H1 (cell line): ENCODE measurements around the gene PTPRT.

Source experiments
- POLR2A ChIP-seq, 2 experiments: IDR thresholded peaks; 1 replicate in 1 of 2; 2 replicates in 1 of 2; pipeline ENCODE4 v1.6.1; 2011; ENCODE audit warnings: low read depth in 2 of 2, low read length in 2 of 2, mild to moderate bottlenecking in 2 of 2; ENCODE audit errors: control extremely low read depth in 1 of 2
- RAD21 ChIP-seq, 2 experiments: IDR thresholded peaks in 1 of 2; conservative IDR thresholded peaks in 1 of 2; 2 replicates each; pipeline ENCODE4 v1.6.1; 2011; ENCODE audit warnings: low read depth in 2 of 2, low read length in 2 of 2, improper control_type of control experiment in 1 of 2, inconsistent platforms in 1 of 2, mild to moderate bottlenecking in 1 of 2, moderate library complexity in 1 of 2
- TBP ChIP-seq: IDR thresholded peaks from 2 replicates; pipeline ENCODE4 v1.6.1; 2011; ENCODE audit warnings: low read depth, low read length, improper control_type of control experiment
- TF ChIP-seq, protein P1 (sequence below), 3 experiments: IDR thresholded peaks; 1 replicate in 2 of 3; 2 replicates in 1 of 3; pipeline versions ENCODE4 v1.5.1 to v1.6.1; 2011; ENCODE audit warnings: low read length in 3 of 3, mild to moderate bottlenecking in 3 of 3, inconsistent platforms in 2 of 3, low read depth in 1 of 3, moderate library complexity in 1 of 3; ENCODE audit not compliant: insufficient read depth in 1 of 3; ENCODE audit errors: control extremely low read depth in 1 of 3

DNA sequence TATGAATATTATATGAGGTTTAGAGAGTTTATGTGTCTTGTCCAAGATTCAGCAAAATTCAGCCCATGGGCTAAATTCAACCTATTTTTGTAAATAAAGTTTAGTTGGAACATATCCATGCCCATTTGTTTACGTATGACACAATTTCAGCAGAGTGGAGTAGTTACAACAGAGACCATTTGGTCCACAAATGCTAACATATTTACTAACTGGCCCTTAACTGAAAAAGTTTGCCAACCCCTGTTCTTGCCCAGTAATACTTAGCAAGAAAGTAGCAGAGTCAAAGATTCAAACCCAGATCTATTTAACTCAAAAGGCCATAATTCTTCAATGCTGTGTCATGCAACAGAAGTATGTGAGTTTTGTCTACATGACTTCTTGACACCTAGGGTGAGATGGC is 561.0 kb downstream of the PTPRT start:
- TF ChIP-seq TBP (no peak), RAD21 (IDR thresholded peaks at IDR 0.05 in 1 of 2, conservative IDR thresholded peaks at IDR 0.05 in 1 of 2; ENCODE audit: low read depth in 2 of 2, low read length in 2 of 2) (no peak), POLR2A (IDR thresholded peaks at IDR 0.05; ENCODE audit: control extremely low read depth in 1 of 2, low read depth in 2 of 2, low read length in 2 of 2) (no peak)
- TF ChIP-seq, protein P1, sequence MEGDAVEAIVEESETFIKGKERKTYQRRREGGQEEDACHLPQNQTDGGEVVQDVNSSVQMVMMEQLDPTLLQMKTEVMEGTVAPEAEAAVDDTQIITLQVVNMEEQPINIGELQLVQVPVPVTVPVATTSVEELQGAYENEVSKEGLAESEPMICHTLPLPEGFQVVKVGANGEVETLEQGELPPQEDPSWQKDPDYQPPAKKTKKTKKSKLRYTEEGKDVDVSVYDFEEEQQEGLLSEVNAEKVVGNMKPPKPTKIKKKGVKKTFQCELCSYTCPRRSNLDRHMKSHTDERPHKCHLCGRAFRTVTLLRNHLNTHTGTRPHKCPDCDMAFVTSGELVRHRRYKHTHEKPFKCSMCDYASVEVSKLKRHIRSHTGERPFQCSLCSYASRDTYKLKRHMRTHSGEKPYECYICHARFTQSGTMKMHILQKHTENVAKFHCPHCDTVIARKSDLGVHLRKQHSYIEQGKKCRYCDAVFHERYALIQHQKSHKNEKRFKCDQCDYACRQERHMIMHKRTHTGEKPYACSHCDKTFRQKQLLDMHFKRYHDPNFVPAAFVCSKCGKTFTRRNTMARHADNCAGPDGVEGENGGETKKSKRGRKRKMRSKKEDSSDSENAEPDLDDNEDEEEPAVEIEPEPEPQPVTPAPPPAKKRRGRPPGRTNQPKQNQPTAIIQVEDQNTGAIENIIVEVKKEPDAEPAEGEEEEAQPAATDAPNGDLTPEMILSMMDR (IDR thresholded peaks at IDR 0.05; ENCODE audit: control extremely low read depth in 1 of 3, insufficient read depth in 1 of 3, low read depth in 1 of 3, low read length in 3 of 3): no peak
